KOPT-K1 (cell line): ENCODE data around the gene DIO3.
"Not testable (repeated sequence)": the region's sequence is repeated elsewhere in the genome, so short reads cannot be mapped to it uniquely, and the experiment has no call there.

Experiments used
- H3K27ac ChIP-seq: fragments of 200-600 bp; sonication (generic); 2 replicates; pipeline ENCODE4 v1.5.1; 2016; ENCODE audit warnings: antibody characterized with exemption, mild to moderate bottlenecking, low read depth, low read length; ENCODE audit not compliant: poor library complexity, severe bottlenecking
- H3K36me3 ChIP-seq: fragments of 200-600 bp; sonication (generic); 2 replicates; pipeline ENCODE4 v1.5.1; 2017; ENCODE audit warnings: antibody characterized with exemption, mild to moderate bottlenecking, low read length, moderate library complexity; ENCODE audit not compliant: insufficient read depth
- H3K9me3 ChIP-seq: fragments of 200-600 bp; sonication (generic); 2 replicates; pipeline ENCODE4 v1.5.1; 2017; ENCODE audit warnings: antibody characterized with exemption, low read length, mild to moderate bottlenecking; ENCODE audit not compliant: insufficient read depth, poor library complexity, severe bottlenecking

Gene DIO3

GRCh38 chr14:101535701-101536207 is 25.5 kb upstream of the DIO3 start:
- H3K36me3 ChIP-seq, result no peaks in the 10 kb centered on the region
- H3K27ac ChIP-seq, result peak overlapping the region; percentile 19
- no peaks in the 10 kb centered on the region for H3K9me3 ChIP-seq

- H3K9me3 ChIP-seq, result no peaks in the 10 kb centered on the region
- no peak overlapping the region for H3K27ac ChIP-seq
- no peaks in the 10 kb centered on the region for H3K36me3 ChIP-seq
Measured at GRCh38 chr14:101537286-101537685, 24.0 kb upstream of the DIO3 start.

- peak overlapping the region; percentile 20 for H3K27ac ChIP-seq
- H3K9me3 ChIP-seq, result peaks cover 2% of the 10 kb centered on the region
- H3K36me3 ChIP-seq, result no peaks in the 10 kb centered on the region
Measured at GRCh38 chr14:101538878-101539277, 22.4 kb upstream of the DIO3 start.

- Histone ChIP-seq H3K9me3 (peaks cover 11% of the 10 kb centered on the region), H3K36me3 (no peaks in the 10 kb centered on the region), H3K27ac (no peak overlapping the region)
Measured at GRCh38 chr14:101539880-101540279, 21.4 kb upstream of the DIO3 start.

GRCh38 chr14:101540481-101541462 is 20.5 kb upstream of the DIO3 start:
- Histone ChIP-seq H3K36me3 (no peaks in the 10 kb centered on the region), H3K9me3 (peaks cover 11% of the 10 kb centered on the region), H3K27ac (no peak overlapping the region)

- no peaks in the 10 kb centered on the region for H3K36me3 ChIP-seq
- H3K9me3 ChIP-seq, result peaks cover 11% of the 10 kb centered on the region
- no peak overlapping the region for H3K27ac ChIP-seq
Measured at GRCh38 chr14:101542391-101542790, 18.9 kb upstream of the DIO3 start.

GRCh38 chr14:101543814-101544213 is 17.5 kb upstream of the DIO3 start:
- Histone ChIP-seq H3K9me3 (peaks cover 11% of the 10 kb centered on the region), H3K27ac (no peak overlapping the region)

GRCh38 chr14:101544550-101544949 is 16.7 kb upstream of the DIO3 start:
- Histone ChIP-seq H3K27ac (no peak overlapping the region), H3K36me3 (no peaks in the 10 kb centered on the region), H3K9me3 (peaks cover 11% of the 10 kb centered on the region)

More at GRCh38 chr14:101543814-101544213, 17.5 kb upstream of the DIO3 start:
- H3K36me3 ChIP-seq, result no peaks in the 10 kb centered on the region

- H3K9me3 ChIP-seq, result peaks cover 11% of the 10 kb centered on the region
Measured at GRCh38 chr14:101546706-101547105, 14.6 kb upstream of the DIO3 start.

GRCh38 chr14:101547107-101547738 is 14.1 kb upstream of the DIO3 start:
- H3K36me3 ChIP-seq, result no peaks in the 10 kb centered on the region
- no peak overlapping the region for H3K27ac ChIP-seq
- H3K9me3 ChIP-seq, result peaks cover 11% of the 10 kb centered on the region

More at GRCh38 chr14:101546706-101547105, 14.6 kb upstream of the DIO3 start:
- Histone ChIP-seq H3K36me3 (no peaks in the 10 kb centered on the region), H3K27ac (no peak overlapping the region)

- Histone ChIP-seq H3K9me3 (peaks cover 11% of the 10 kb centered on the region), H3K36me3 (no peaks in the 10 kb centered on the region), H3K27ac (no peak overlapping the region)
Measured at GRCh38 chr14:101547961-101548669, 13.2 kb upstream of the DIO3 start.

GRCh38 chr14:101548710-101549109 is 12.6 kb upstream of the DIO3 start:
- H3K36me3 ChIP-seq, result no peaks in the 10 kb centered on the region
- H3K9me3 ChIP-seq, result peaks cover 11% of the 10 kb centered on the region
- no peak overlapping the region for H3K27ac ChIP-seq

GRCh38 chr14:101549154-101549553 is 12.1 kb upstream of the DIO3 start:
- peaks cover 7% of the 10 kb centered on the region for H3K9me3 ChIP-seq
- H3K27ac ChIP-seq, result no peak overlapping the region
- no peaks in the 10 kb centered on the region for H3K36me3 ChIP-seq

- H3K27ac ChIP-seq, H3K9me3 ChIP-seq: not testable (repeated sequence)
Measured at GRCh38 chr14:101550202-101550912, 10.9 kb upstream of the DIO3 start.

More at GRCh38 chr14:101550202-101550912, 10.9 kb upstream of the DIO3 start:
- H3K36me3 ChIP-seq, result not testable (repeated sequence)
